Ovary (tissue), 3 donors: ENCODE data around the gene KRTAP10-9.

Experiments used
- CTCF ChIP-seq, 3 donors: fragments of 450-650 bp in 2 of 3; fragments of 200-600 bp in 1 of 3; IDR thresholded peaks; one replicate each; pipeline versions ENCODE4 v1.5.1 to v1.8.0; 2016 to 2022; ENCODE audit warnings: antibody characterized with exemption in 3 of 3, mild to moderate bottlenecking in 1 of 3
- POLR2A ChIP-seq: fragments of 450-650 bp; IDR thresholded peaks from one replicate; pipeline ENCODE4 v1.6.1; 2017; ENCODE audit warnings: antibody characterized with exemption, mild to moderate bottlenecking, moderate library complexity
- donor health status: DM: no; HTN: no; CAD: no.

- TF ChIP-seq CTCF (IDR thresholded peaks at IDR 0.05) = no peak
- no peak for TF ChIP-seq POLR2A
These were observed 20.3 kb downstream of the KRTAP10-9 start for GRCh38 chr21:44647222-44647552.
